LNCaP clone FGC (cell line): ENCODE measurements around the gene PACC1.

Experiments used
- DNase-seq: peaks from one replicate; pipeline ENCODE4 v3.0.0-alpha.2; 2011; ENCODE audit warnings: low read depth
- H3K4me3 ChIP-seq: 2 replicates; pipeline ENCODE4 v1.5.1; 2011; ENCODE audit warnings: mild to moderate bottlenecking, low read depth, low read length, control low read depth
- CTCF ChIP-seq: IDR thresholded peaks from 2 replicates; pipeline ENCODE4 v1.5.1; 2012; ENCODE audit warnings: mild to moderate bottlenecking; ENCODE audit not compliant: control insufficient read depth, insufficient read depth; ENCODE audit errors: extremely low read depth

PACC1 gene

GRCh38 chr1:212457740-212458338, 43.2 kb upstream of the PACC1 start:
- no peak for DNase-seq
- TF ChIP-seq CTCF: peak; percentile 24; the same call in 1 of the 2 replicates
- no peak overlapping the region for H3K4me3 ChIP-seq

- peak; percentile 90 for TF ChIP-seq CTCF
- H3K4me3 ChIP-seq: no peak overlapping the region
- peak; percentile 40 for DNase-seq
Observed at GRCh38 chr1:212455803-212456528, 41.3 kb upstream of the PACC1 start.

- H3K4me3 ChIP-seq: no peak overlapping the region
- no peak for TF ChIP-seq CTCF
- DNase-seq: no peak
Observed at GRCh38 chr1:212455401-212455800, 40.7 kb upstream of the PACC1 start.

GRCh38 chr1:212454741-212455140, 40.1 kb upstream of the PACC1 start:
- TF ChIP-seq CTCF: no peak
- no peak overlapping the region for H3K4me3 ChIP-seq
- no peak for DNase-seq

- H3K4me3 ChIP-seq: no peak overlapping the region
- no peak for DNase-seq
- no peak for TF ChIP-seq CTCF
Observed at GRCh38 chr1:212453156-212453857, 38.6 kb upstream of the PACC1 start.

- no peak for DNase-seq
- TF ChIP-seq CTCF: no peak
- no peak overlapping the region for H3K4me3 ChIP-seq
Observed at GRCh38 chr1:212452323-212453155, 37.9 kb upstream of the PACC1 start.
